Stomach (tissue), 4 donors: ENCODE results near the gene PIGX.

Experiments
- POLR2A ChIP-seq, 4 donors: fragments of 450-650 bp; IDR thresholded peaks; one replicate each; pipeline ENCODE4 v1.6.1; 2016; ENCODE audit warnings: antibody characterized with exemption in 4 of 4, control low read depth in 2 of 4, mild to moderate bottlenecking in 1 of 4, moderate library complexity in 1 of 4
- TF ChIP-seq, protein P1 (sequence below), 7 experiments: fragments of 450-650 bp in 4 of 7; fragments of 200-600 bp in 3 of 7; sonication (generic) in 3 of 7; IDR thresholded peaks; one replicate each; pipeline ENCODE4 v1.5.1; 2016 to 2019; ENCODE audit warnings: antibody characterized with exemption in 7 of 7, control low read depth in 2 of 7, mild to moderate bottlenecking in 1 of 7

DNA sequence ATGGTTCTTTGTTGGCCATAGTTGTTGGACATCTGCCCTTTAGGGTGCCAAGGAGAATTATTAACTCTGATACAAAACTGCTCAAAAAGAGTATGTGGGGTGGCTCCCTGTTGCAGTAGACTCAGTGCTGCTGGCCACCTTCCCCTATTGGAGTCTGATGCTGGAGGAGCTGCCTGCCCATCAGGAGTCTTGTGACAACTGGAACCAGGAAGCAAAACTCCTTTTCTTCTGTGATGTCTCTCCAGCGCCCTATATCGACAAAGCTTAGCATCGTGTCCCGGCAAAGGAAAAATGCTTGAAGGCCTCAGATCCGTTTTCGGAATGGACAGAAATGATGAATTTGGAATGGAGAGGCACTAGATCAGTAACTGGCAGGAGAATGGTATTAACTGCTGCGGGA lies 51.0 kb downstream of the PIGX start:
- TF ChIP-seq, protein P1, sequence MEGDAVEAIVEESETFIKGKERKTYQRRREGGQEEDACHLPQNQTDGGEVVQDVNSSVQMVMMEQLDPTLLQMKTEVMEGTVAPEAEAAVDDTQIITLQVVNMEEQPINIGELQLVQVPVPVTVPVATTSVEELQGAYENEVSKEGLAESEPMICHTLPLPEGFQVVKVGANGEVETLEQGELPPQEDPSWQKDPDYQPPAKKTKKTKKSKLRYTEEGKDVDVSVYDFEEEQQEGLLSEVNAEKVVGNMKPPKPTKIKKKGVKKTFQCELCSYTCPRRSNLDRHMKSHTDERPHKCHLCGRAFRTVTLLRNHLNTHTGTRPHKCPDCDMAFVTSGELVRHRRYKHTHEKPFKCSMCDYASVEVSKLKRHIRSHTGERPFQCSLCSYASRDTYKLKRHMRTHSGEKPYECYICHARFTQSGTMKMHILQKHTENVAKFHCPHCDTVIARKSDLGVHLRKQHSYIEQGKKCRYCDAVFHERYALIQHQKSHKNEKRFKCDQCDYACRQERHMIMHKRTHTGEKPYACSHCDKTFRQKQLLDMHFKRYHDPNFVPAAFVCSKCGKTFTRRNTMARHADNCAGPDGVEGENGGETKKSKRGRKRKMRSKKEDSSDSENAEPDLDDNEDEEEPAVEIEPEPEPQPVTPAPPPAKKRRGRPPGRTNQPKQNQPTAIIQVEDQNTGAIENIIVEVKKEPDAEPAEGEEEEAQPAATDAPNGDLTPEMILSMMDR (IDR thresholded peaks at IDR 0.05) = no peak
- TF ChIP-seq POLR2A (IDR thresholded peaks at IDR 0.05) = no peak
